PC-9 (cell line): ENCODE results near the gene ASIC3.

Source experiments
- EZH2 ChIP-seq: fragments of 200-600 bp; sonication (generic); IDR thresholded peaks from 2 replicates; pipeline ENCODE4 v1.8.0; 2017; ENCODE audit warnings: antibody characterized with exemption, low read depth
- TF ChIP-seq, protein P1 (sequence below): fragments of 200-600 bp; sonication (generic); conservative IDR thresholded peaks from 2 replicates; pipeline ENCODE4 v1.6.1; 2017; ENCODE audit warnings: mixed run types, antibody characterized with exemption, mild to moderate bottlenecking, moderate library complexity

DNA sequence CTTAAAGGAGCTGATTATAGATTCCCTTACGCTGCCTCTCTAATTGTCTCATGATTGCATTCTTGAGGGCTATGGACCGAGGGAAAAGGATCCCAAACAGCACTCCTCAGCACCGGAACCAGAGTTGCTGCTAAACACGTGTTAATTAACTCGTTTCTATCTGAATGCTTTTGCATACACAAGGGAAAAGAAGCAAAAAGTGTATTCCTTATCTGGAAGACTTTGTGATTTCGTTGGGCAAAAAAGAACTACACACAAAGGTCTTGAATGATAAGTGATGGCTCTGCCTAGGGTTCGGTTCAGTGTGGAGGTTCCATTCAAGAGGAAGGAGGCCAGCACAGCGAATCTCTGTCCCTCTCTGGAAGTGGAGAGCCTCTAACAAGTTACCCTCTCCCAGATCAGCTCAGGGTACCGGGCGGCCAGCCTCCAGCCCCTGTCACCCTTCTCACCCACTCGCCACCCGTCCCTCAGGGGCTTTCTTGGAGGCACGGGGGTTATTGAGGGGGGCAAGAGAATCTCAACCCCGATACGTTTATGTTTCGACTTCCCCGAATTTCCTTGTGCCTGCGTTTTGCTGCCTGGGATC is 10.5 kb downstream of the ASIC3 start:
- TF ChIP-seq, protein P1, sequence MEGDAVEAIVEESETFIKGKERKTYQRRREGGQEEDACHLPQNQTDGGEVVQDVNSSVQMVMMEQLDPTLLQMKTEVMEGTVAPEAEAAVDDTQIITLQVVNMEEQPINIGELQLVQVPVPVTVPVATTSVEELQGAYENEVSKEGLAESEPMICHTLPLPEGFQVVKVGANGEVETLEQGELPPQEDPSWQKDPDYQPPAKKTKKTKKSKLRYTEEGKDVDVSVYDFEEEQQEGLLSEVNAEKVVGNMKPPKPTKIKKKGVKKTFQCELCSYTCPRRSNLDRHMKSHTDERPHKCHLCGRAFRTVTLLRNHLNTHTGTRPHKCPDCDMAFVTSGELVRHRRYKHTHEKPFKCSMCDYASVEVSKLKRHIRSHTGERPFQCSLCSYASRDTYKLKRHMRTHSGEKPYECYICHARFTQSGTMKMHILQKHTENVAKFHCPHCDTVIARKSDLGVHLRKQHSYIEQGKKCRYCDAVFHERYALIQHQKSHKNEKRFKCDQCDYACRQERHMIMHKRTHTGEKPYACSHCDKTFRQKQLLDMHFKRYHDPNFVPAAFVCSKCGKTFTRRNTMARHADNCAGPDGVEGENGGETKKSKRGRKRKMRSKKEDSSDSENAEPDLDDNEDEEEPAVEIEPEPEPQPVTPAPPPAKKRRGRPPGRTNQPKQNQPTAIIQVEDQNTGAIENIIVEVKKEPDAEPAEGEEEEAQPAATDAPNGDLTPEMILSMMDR = no peak
- no peak for TF ChIP-seq EZH2
